Measurements from ENCODE around the gene SNX17. TPM values are rescaled to one million over a fixed set of nuclear protein-coding genes. Genes with fewer than 3 reads are reported as not detected.

The SNX17 gene
- total and polyA plus RNA-seq, 2 donors (not counting 3 experiments of a cell fraction or from before 2014, with no cell fraction given), result 103 to 130 TPM

GRCh38 chr2:27322301-27322765 lies 48.1 kb upstream of the SNX17 start:
- Histone ChIP-seq H3K4me2 (ENCODE audit: insufficient read depth, low read length) (peak overlapping the region; percentile 96), H3K4me3 (replicated peaks in 1 of 3; ENCODE audit: insufficient read depth in 1 of 3, low read depth in 1 of 3, low read length in 3 of 3) (peak overlapping the region; percentile 70 to 91 (median 90)), H3K9me1 (replicated peaks; ENCODE audit: control insufficient read depth, extremely low read depth, insufficient read depth, low read length) (no peaks in the 10 kb centered on the region), H3K9me3 (replicated peaks; ENCODE audit: control insufficient read depth, insufficient read depth, low read length) (no peaks in the 10 kb centered on the region), H2AFZ (ENCODE audit: low read depth, low read length) (peak overlapping the region; percentile 58), H3K9ac (replicated peaks; ENCODE audit: extremely low read depth, insufficient read depth, low read length) (peak overlapping the region; percentile 96), H3K27me3 (ENCODE audit: control insufficient read depth in 2 of 2, insufficient read depth in 2 of 2, low read length in 2 of 2) (no peaks in the 10 kb centered on the region), H3K27ac (ENCODE audit: insufficient read depth, low read depth, low read length) (peak overlapping the region; percentile 95), H3K79me2 (ENCODE audit: control insufficient read depth, insufficient read depth, low read length) (peaks cover 8% of the 10 kb centered on the region), H4K20me1 (replicated peaks; ENCODE audit: control insufficient read depth, extremely low read depth, insufficient read depth, low read length) (no peaks in the 10 kb centered on the region), H3K36me3 (ENCODE audit: control insufficient read depth in 2 of 2, extremely low read depth in 1 of 2, insufficient read depth in 2 of 2, low read length in 2 of 2) (peaks cover 0 to 11% of the 10 kb centered on the region in 2 experiments), H3K4me1 (ENCODE audit: control insufficient read depth, extremely low read depth, insufficient read depth, low read length) (peaks cover 26% of the 10 kb centered on the region)
- ChIA-PET POLR2A (interaction anchor here (1.0 to 1.3 kb wide), 2 partner anchors 8 to 34 kb away, joined by 3 to 4 read pairs; partner anchors contain the start of gene GTF3C2), CTCF (interaction anchor here (0.6 to 1.8 kb wide), 6 partner anchors 12 to 361 kb away, joined by 3 to 6 read pairs (median 4); partner anchors contain the start of gene EIF2B4)
- dilution Hi-C loops (cut with MboI; ENCODE audit: extremely low pct_ligation_motif_present, low sequenced_read_pairs) (no loop called here), intact Hi-C loops (cut with micrococcal nuclease) (no loop called here)
- TSS peak; percentile 79 for BruUV-seq (replicated peaks)
- FAIRE-seq (no peak), DNase-seq (ENCODE audit: low read depth, low spot score) (no peak)
- TF ChIP-seq POLR2A (IDR thresholded peaks at IDR 0.05; ENCODE audit: low read depth, low read length) (no peak), CTCF (IDR thresholded peaks at IDR 0.05; ENCODE audit: extremely low read depth in 1 of 2, insufficient read depth in 1 of 2, low read depth in 1 of 2, low read length in 2 of 2) (no peak), MYC (IDR thresholded peaks at IDR 0.05; ENCODE audit: low read depth, low read length) (no peak), GATA2 (IDR thresholded peaks at IDR 0.05; ENCODE audit: insufficient read depth, insufficient read length, low read depth, low read length) (no peak), JUN (IDR thresholded peaks at IDR 0.05; ENCODE audit: borderline replicate concordance, insufficient read depth, insufficient read length, low read depth) (no peak), MAX (IDR thresholded peaks at IDR 0.05; ENCODE audit: insufficient read depth, insufficient read length) (no peak), EZH2 (IDR thresholded peaks at IDR 0.05; ENCODE audit: borderline replicate concordance, low read depth, low read length, severe bottlenecking) (no peak), POLR2AphosphoS5 (IDR thresholded peaks at IDR 0.05; ENCODE audit: insufficient read depth, low read depth, low read length) (no peak), FOS (IDR thresholded peaks at IDR 0.05; ENCODE audit: borderline replicate concordance, insufficient read depth, low read length) (no peak)
